ENCODE data around the gene GNPTAB. TPM values are rescaled to one million over a fixed set of nuclear protein-coding genes. Genes with fewer than 3 reads are reported as not detected.

The GNPTAB gene
- total and polyA plus RNA-seq, 2 of the 8 experiments (the other 6 are each of a cell fraction or from before 2014, with no cell fraction given), result 21.5 to 51.3 TPM

DNA sequence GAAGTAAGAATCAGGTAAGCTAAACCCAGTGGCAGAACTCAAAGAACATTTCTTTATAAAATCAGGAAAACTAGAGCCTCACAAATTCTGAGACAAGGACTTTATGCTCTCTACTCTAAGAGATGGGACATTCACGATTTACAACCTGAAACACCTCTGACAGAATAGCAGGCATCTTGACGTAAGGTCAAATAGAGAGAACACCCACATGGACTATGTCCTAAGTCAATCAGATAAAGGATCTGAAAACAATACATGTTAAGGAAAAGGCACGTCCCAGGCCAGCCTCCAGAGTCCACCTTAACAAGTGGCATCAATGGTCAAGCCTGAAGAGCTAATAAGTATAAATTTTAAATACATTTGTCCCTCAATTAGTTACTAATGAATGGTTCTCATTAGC is 51.6 kb downstream of the GNPTAB start:
- Histone ChIP-seq H3K79me2 (ENCODE audit: control insufficient read depth in 1 of 2, insufficient read depth in 2 of 2, low read length in 2 of 2) (no peaks in the 10 kb centered on the region), H4K5ac (ENCODE audit: insufficient read length, low read depth, low read length) (no peak overlapping the region), H4K91ac (replicated peaks; ENCODE audit: insufficient read length, low read length) (no peak overlapping the region), H3K9ac (replicated peaks in 1 of 4; ENCODE audit: extremely low read depth in 1 of 4, low read depth in 3 of 4, low read length in 3 of 4) (no peak overlapping the region), H3K56ac (replicated peaks; ENCODE audit: insufficient read length, low read depth, low read length) (no peak overlapping the region), H3K4me3 (ENCODE audit: extremely low read depth in 1 of 4, insufficient read depth in 2 of 4, low read depth in 3 of 4, low read length in 4 of 4) (no peak overlapping the region), H2BK20ac (ENCODE audit: low read length) (no peak overlapping the region), H2AK5ac (ENCODE audit: low read depth, low read length) (no peak overlapping the region), H3K79me1 (ENCODE audit: low read depth, low read length) (no peaks in the 10 kb centered on the region), H3K27me3 (replicated peaks in 1 of 4; ENCODE audit: control insufficient read depth in 3 of 4, extremely low read depth in 1 of 4, insufficient read depth in 3 of 4, low read length in 3 of 4) (no peaks in the 10 kb centered on the region), H2BK5ac (ENCODE audit: low read depth, low read length) (no peak overlapping the region), H4K8ac (ENCODE audit: extremely low read depth, insufficient read depth, low read length) (no peak overlapping the region), H3K4ac (replicated peaks; ENCODE audit: insufficient read length, low read depth, low read length) (no peak overlapping the region), H3K4me1 (replicated peaks in 1 of 4; ENCODE audit: control insufficient read depth in 3 of 4, insufficient read depth in 4 of 4, low read length in 3 of 4) (no peaks in the 10 kb centered on the region), H2BK120ac (replicated peaks; ENCODE audit: low read depth, low read length) (no peak overlapping the region), H2BK12ac (ENCODE audit: low read depth, low read length) (no peak overlapping the region), H3K36me3 (ENCODE audit: control insufficient read depth in 2 of 4, insufficient read depth in 4 of 4, low read length in 3 of 4) (peaks cover 0 to 36% (median 12%) of the 10 kb centered on the region in 4 experiments; a peak in 6 of 8 replicates), H3K23me2 (ENCODE audit: low read depth, low read length) (no peaks in the 10 kb centered on the region), H3K27ac (ENCODE audit: low read depth, low read length) (no peak overlapping the region), H3K18ac (ENCODE audit: extremely low read depth, low read length) (no peak overlapping the region), H2AFZ (ENCODE audit: low read length) (no peak overlapping the region), H3K4me2 (ENCODE audit: insufficient read depth in 1 of 2, low read depth in 2 of 2, low read length in 2 of 2) (no peak overlapping the region), H3K23ac (ENCODE audit: insufficient read length) (no peak overlapping the region), H3K9me3 (ENCODE audit: insufficient read depth in 2 of 2, low read depth in 1 of 2, low read length in 1 of 2) (no peaks in the 10 kb centered on the region), H3K14ac (ENCODE audit: insufficient read length) (no peak overlapping the region), H4K20me1 (replicated peaks in 1 of 2; ENCODE audit: control insufficient read depth in 1 of 2, insufficient read depth in 2 of 2, low read length in 2 of 2) (no peaks in the 10 kb centered on the region), H2BK15ac (ENCODE audit: low read length) (no peak overlapping the region)
- 93% methylated on average over 3 of the region's 3 CpGs; no CpG with 5 or more reads in 1 of the 2 experiments for WGBS, 2 experiments (ENCODE audit: extremely low coverage in 1 of 2, insufficient coverage in 1 of 2, insufficient read length in 1 of 2, insufficient replicate concordance in 2 of 2, low coverage in 1 of 2, low lambda C conversion rate in 2 of 2, missing lambda C conversion rate in 1 of 2)
- ChIA-PET POLR2A (ENCODE audit: partially characterized antibody) (interaction anchor here (0.6 kb wide), 1 partner anchor 75 kb away, joined by 3 read pairs; no protein-coding TSS in a partner anchor), CTCF (ENCODE audit: partially characterized antibody) (interaction anchor here (0.8 to 5.7 kb wide), 7 partner anchors 10 to 364 kb away, joined by 3 to 58 read pairs (median 5); partner anchors contain the start of gene GNPTAB)
- no peak for DNase-seq (ENCODE audit: low read depth in 1 of 2, low spot score in 2 of 2)
- FAIRE-seq, result no peak
- no peak for TF ChIP-seq GTF2F1 (IDR thresholded peaks at IDR 0.05; ENCODE audit: borderline replicate concordance, low read depth, low read length)
- no peak for TF ChIP-seq CEBPB (IDR thresholded peaks at IDR 0.05; ENCODE audit: low read depth, low read length)
- TF ChIP-seq TCF12 (IDR thresholded peaks at IDR 0.05; ENCODE audit: low read depth, low read length), result no peak
- no peak for TF ChIP-seq SP1 (IDR thresholded peaks at IDR 0.05; ENCODE audit: low read depth, low read length)
- TF ChIP-seq CBX8 (IDR thresholded peaks at IDR 0.05; ENCODE audit: borderline replicate concordance, low read depth, low read length), result no peak
- no peak for TF ChIP-seq BCL11A (IDR thresholded peaks at IDR 0.05; ENCODE audit: low read depth in 2 of 2, low read length in 2 of 2)
- TF ChIP-seq RAD21 (IDR thresholded peaks at IDR 0.05 in 1 of 2, conservative IDR thresholded peaks at IDR 0.05 in 1 of 2; ENCODE audit: low read depth in 2 of 2, low read length in 2 of 2), result no peak
- no peak for TF ChIP-seq RBBP5 (IDR thresholded peaks at IDR 0.05; ENCODE audit: borderline replicate concordance, low read depth, low read length)
- TF ChIP-seq ZNF274 (IDR thresholded peaks at IDR 0.05; ENCODE audit: borderline replicate concordance, extremely low read depth, low read length), result no peak
- TF ChIP-seq, protein P1, sequence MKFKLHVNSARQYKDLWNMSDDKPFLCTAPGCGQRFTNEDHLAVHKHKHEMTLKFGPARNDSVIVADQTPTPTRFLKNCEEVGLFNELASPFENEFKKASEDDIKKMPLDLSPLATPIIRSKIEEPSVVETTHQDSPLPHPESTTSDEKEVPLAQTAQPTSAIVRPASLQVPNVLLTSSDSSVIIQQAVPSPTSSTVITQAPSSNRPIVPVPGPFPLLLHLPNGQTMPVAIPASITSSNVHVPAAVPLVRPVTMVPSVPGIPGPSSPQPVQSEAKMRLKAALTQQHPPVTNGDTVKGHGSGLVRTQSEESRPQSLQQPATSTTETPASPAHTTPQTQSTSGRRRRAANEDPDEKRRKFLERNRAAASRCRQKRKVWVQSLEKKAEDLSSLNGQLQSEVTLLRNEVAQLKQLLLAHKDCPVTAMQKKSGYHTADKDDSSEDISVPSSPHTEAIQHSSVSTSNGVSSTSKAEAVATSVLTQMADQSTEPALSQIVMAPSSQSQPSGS (IDR thresholded peaks at IDR 0.05; ENCODE audit: low read length), result no peak
- no peak for TF ChIP-seq GABPA (IDR thresholded peaks at IDR 0.05; ENCODE audit: borderline replicate concordance, insufficient read depth, low read length)
- no peak for TF ChIP-seq POU5F1 (IDR thresholded peaks at IDR 0.05; ENCODE audit: low read depth, low read length)
